Left ventricle myocardium inferior (tissue), 1 donor: Measurements from ENCODE around the gene TMEM202. TPM values are rescaled to one million over a fixed set of nuclear protein-coding genes. Genes with fewer than 3 reads are reported as not detected.
"Not testable (repeated sequence)": the region's sequence is repeated elsewhere in the genome, so short reads cannot be mapped to it uniquely, and the experiment has no call there.

Experiments
- DNase-seq: peaks from one replicate; pipeline ENCODE4 v3.0.0-alpha.2; 2020
- H3K27ac ChIP-seq: fragments of 200-600 bp; replicated peaks from 2 replicates; pipeline ENCODE4 v1.8.0; 2021
- H3K27me3 ChIP-seq: fragments of 200-600 bp; 2 replicates; pipeline ENCODE4 v1.8.0; 2021; ENCODE audit warnings: low read depth
- H3K36me3 ChIP-seq: fragments of 200-600 bp; 2 replicates; pipeline ENCODE4 v1.8.0; 2021
- H3K4me1 ChIP-seq: fragments of 200-600 bp; 2 replicates; pipeline ENCODE4 v1.8.0; 2021
- H3K4me3 ChIP-seq: fragments of 200-600 bp; 2 replicates; pipeline ENCODE4 v1.8.0; 2021; ENCODE audit warnings: mild to moderate bottlenecking, moderate library complexity
- H3K9me3 ChIP-seq: fragments of 200-600 bp; replicated peaks from 2 replicates; pipeline ENCODE4 v1.8.0; 2021
- intact Hi-C: fragments of 100-400 bp; cut with micrococcal nuclease; formaldehyde crosslinking; loops from one replicate; pipeline ENCODE4 v1.11.0; 2022
- total RNA-seq: library from RNA; stranded (reverse); fragmentation: NEBNext Ultra II Directional; extraction: Animal tissue kit (Norgen Biotek cat#: 25700); gene quantifications from one replicate; pipeline ENCODE4 v1.2.1, GENCODE V29; 2021
- TF ChIP-seq, protein P1 (sequence below): fragments of 200-600 bp; IDR thresholded peaks from 2 replicates; pipeline ENCODE4 v1.8.0; 2021; ENCODE audit warnings: antibody characterized with exemption, mild to moderate bottlenecking, borderline replicate concordance
- donor health status: DM: no; HTN: yes; CAD: no; lungs with severe emphysema.

Gene TMEM202
- total RNA-seq, 1 donor from 2014 or later = not detected

- Histone ChIP-seq H3K9me3 (peaks cover 24% of the 10 kb centered on the region), H3K27ac (no peak overlapping the region)
Measured at GRCh38 chr15:72437650-72438316, 39.7 kb downstream of the TMEM202 start.

GRCh38 chr15:72442848-72443247 lies 44.7 kb downstream of the TMEM202 start:
- DNase-seq, H3K27me3 ChIP-seq, H3K4me3 ChIP-seq, H3K4me1 ChIP-seq, intact Hi-C loops, H3K9me3 ChIP-seq, H3K27ac ChIP-seq, H3K36me3 ChIP-seq: not testable (repeated sequence)

More at GRCh38 chr15:72437650-72438316, 39.7 kb downstream of the TMEM202 start:
- Histone ChIP-seq H3K4me3 (no peak overlapping the region), H3K4me1 (no peaks in the 10 kb centered on the region), H3K27me3 (peaks cover 18% of the 10 kb centered on the region), H3K36me3 (no peaks in the 10 kb centered on the region)
- intact Hi-C loops = no loop called here
- TF ChIP-seq, protein P1, sequence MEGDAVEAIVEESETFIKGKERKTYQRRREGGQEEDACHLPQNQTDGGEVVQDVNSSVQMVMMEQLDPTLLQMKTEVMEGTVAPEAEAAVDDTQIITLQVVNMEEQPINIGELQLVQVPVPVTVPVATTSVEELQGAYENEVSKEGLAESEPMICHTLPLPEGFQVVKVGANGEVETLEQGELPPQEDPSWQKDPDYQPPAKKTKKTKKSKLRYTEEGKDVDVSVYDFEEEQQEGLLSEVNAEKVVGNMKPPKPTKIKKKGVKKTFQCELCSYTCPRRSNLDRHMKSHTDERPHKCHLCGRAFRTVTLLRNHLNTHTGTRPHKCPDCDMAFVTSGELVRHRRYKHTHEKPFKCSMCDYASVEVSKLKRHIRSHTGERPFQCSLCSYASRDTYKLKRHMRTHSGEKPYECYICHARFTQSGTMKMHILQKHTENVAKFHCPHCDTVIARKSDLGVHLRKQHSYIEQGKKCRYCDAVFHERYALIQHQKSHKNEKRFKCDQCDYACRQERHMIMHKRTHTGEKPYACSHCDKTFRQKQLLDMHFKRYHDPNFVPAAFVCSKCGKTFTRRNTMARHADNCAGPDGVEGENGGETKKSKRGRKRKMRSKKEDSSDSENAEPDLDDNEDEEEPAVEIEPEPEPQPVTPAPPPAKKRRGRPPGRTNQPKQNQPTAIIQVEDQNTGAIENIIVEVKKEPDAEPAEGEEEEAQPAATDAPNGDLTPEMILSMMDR = no peak
- no peak for DNase-seq

DNA sequence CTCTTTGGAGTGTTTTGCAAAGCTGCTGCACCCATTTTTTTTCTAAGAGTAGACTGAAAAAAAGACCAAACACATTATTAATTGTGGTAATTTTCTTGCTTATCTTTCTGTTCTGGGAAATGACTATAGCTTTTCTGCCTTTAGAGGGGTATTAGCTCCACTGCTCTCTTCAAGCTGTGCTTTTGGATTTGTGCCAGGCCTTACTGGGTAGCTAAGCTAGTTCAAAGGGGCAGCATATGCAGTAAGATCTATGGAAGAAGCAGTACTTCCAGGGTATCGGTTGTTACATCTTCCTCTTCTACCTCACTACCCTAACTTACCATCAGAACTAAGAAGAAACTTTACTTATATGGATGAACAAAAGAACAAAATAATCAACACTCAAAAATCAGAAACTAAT lies 47.3 kb downstream of the TMEM202 start:
- Histone ChIP-seq H3K36me3 (no peaks in the 10 kb centered on the region), H3K4me3 (no peak overlapping the region), H3K9me3 (no peaks in the 10 kb centered on the region), H3K4me1 (no peaks in the 10 kb centered on the region), H3K27ac (no peak overlapping the region), H3K27me3 (no peaks in the 10 kb centered on the region)
- DNase-seq = no peak
- intact Hi-C loops = no loop called here
- TF ChIP-seq, protein P1 = no peak

DNA sequence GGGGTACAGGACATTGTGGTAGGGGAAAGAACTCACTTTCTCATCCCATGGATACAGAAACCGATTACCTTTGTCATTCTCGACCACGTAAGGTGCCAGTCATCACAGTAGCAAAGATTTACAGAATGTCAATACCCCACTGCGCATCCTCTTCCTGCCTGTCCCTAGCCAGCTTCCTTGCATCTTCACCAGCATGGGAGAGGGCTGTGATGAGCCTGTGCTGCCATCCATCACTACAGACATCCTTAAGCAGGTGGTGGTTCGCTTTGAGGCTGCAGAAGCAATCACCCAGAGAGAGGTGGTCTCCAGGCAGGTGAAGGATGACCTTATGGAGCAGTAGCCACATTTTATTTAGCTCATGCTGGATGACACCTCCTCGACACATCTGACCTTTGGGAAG lies 52.7 kb downstream of the TMEM202 start:
- intact Hi-C loops = no loop called here
- Histone ChIP-seq H3K27me3 (no peaks in the 10 kb centered on the region), H3K36me3 (no peaks in the 10 kb centered on the region), H3K27ac (no peak overlapping the region), H3K4me3 (no peak overlapping the region), H3K4me1 (no peaks in the 10 kb centered on the region), H3K9me3 (no peaks in the 10 kb centered on the region)
- TF ChIP-seq, protein P1 = no peak
- no peak for DNase-seq

DNA sequence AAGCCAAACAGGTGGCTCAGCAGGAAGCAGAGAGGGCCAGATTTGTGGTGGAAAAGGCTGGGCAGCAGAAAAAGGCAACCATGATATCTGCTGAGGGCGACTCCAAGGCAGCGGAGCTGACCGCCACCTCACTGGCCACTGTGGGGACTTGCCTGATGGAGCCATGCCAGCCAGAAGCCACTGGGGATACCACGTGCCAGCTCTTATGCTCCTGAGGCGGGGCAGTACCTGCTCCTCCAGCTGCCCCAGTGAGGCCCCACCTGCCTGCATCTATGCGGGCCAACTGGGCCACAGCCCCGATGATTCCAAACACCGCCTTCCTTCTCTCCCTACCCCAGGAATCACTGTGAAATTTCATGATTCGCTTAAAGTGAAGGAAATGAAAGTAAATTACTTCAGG lies 53.1 kb downstream of the TMEM202 start:
- Histone ChIP-seq H3K4me3 (no peak overlapping the region), H3K36me3 (no peaks in the 10 kb centered on the region), H3K27ac (no peak overlapping the region), H3K4me1 (no peaks in the 10 kb centered on the region), H3K9me3 (no peaks in the 10 kb centered on the region), H3K27me3 (no peaks in the 10 kb centered on the region)
- TF ChIP-seq, protein P1 = no peak
- no peak for DNase-seq
- intact Hi-C loops = no loop called here

GRCh38 chr15:72456684-72457083 lies 58.6 kb downstream of the TMEM202 start:
- DNase-seq = no peak
- intact Hi-C loops = no loop called here
- Histone ChIP-seq H3K27me3 (no peaks in the 10 kb centered on the region), H3K4me1 (peaks cover 4% of the 10 kb centered on the region), H3K36me3 (no peaks in the 10 kb centered on the region), H3K9me3 (no peaks in the 10 kb centered on the region), H3K27ac (no peak overlapping the region), H3K4me3 (no peak overlapping the region)
- TF ChIP-seq, protein P1 = no peak
